Measurements from ENCODE around the gene MPRIP. TPM values are rescaled to one million over a fixed set of nuclear protein-coding genes. Genes with fewer than 3 reads are reported as not detected.

The MPRIP gene
- total RNA-seq, 3 donors from 2014 or later = 121 to 132 (median 132) TPM

DNA sequence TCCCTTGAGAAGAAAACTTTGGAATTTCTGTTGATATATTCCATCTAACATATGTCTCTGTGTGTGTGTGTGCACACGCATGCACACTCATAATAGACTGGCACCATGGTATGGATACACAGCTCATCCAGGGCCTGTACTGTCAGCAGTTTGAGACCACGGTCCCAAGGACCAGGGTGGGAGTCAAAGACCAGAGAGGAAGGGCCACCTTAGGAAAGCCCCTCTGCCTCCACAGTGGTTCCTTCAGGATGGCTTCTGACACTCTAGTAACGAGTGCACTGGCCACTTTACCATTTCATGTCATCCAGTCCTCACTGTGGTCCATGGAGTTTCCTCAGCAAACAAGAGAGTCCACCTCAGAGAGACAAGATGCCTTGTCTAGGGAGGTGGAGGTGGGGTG is 82.1 kb downstream of the MPRIP start:
- H3K4me1 Mint-ChIP-seq (ENCODE audit: low read depth) = peaks cover 77% of the 10 kb centered on the region
- ATAC-seq = no peak
- H3K36me3 Mint-ChIP-seq (ENCODE audit: insufficient read depth) = peaks cover 9% of the 10 kb centered on the region
- H3K4me3 Mint-ChIP-seq = no peak overlapping the region
- no peak for DNase-seq
- no peaks in the 10 kb centered on the region for H3K9me3 Mint-ChIP-seq
- H3K27me3 Mint-ChIP-seq (ENCODE audit: low read depth) = no peaks in the 10 kb centered on the region

- no peaks in the 10 kb centered on the region for H3K9me3 Mint-ChIP-seq
- no peaks in the 10 kb centered on the region for H3K27me3 Mint-ChIP-seq (ENCODE audit: low read depth)
- peak; percentile 36 to 56 for ATAC-seq
- peaks cover 66% of the 10 kb centered on the region for H3K4me1 Mint-ChIP-seq (ENCODE audit: low read depth)
- DNase-seq = no peak
- H3K4me3 Mint-ChIP-seq = peak overlapping the region; percentile 19
- peaks cover 10% of the 10 kb centered on the region for H3K36me3 Mint-ChIP-seq (ENCODE audit: insufficient read depth)
Measured at GRCh38 chr17:17125136-17126084, 83.2 kb downstream of the MPRIP start.

GRCh38 chr17:17126131-17127110 is 84.2 kb downstream of the MPRIP start:
- peaks cover 10% of the 10 kb centered on the region for H3K36me3 Mint-ChIP-seq (ENCODE audit: insufficient read depth)

GRCh38 chr17:17127156-17127555 is 84.9 kb downstream of the MPRIP start:
- Mint-ChIP-seq H3K36me3 (ENCODE audit: insufficient read depth) (peaks cover 10% of the 10 kb centered on the region), H3K27me3 (ENCODE audit: low read depth) (no peaks in the 10 kb centered on the region), H3K4me3 (peak overlapping the region; percentile 38), H3K9me3 (no peaks in the 10 kb centered on the region), H3K4me1 (ENCODE audit: low read depth) (peaks cover 49% of the 10 kb centered on the region)
- no peak for ATAC-seq
- no peak for DNase-seq

More at GRCh38 chr17:17126131-17127110, 84.2 kb downstream of the MPRIP start:
- peak overlapping the region; percentile 38 for H3K4me3 Mint-ChIP-seq
- no peak for DNase-seq
- H3K9me3 Mint-ChIP-seq = no peaks in the 10 kb centered on the region
- peaks cover 56% of the 10 kb centered on the region for H3K4me1 Mint-ChIP-seq (ENCODE audit: low read depth)
- H3K27me3 Mint-ChIP-seq (ENCODE audit: low read depth) = no peaks in the 10 kb centered on the region
- ATAC-seq = peak; percentile 31 to 44

GRCh38 chr17:17127730-17128291 is 85.6 kb downstream of the MPRIP start:
- no peak for DNase-seq
- H3K4me3 Mint-ChIP-seq = no peak overlapping the region
- H3K36me3 Mint-ChIP-seq (ENCODE audit: insufficient read depth) = peaks cover 10% of the 10 kb centered on the region
- peaks cover 47% of the 10 kb centered on the region for H3K4me1 Mint-ChIP-seq (ENCODE audit: low read depth)
- H3K27me3 Mint-ChIP-seq (ENCODE audit: low read depth) = no peaks in the 10 kb centered on the region
- ATAC-seq = no peak
- no peaks in the 10 kb centered on the region for H3K9me3 Mint-ChIP-seq

GRCh38 chr17:17128476-17129075 is 86.3 kb downstream of the MPRIP start:
- Mint-ChIP-seq H3K36me3 (ENCODE audit: insufficient read depth) (peaks cover 10% of the 10 kb centered on the region), H3K4me1 (ENCODE audit: low read depth) (peaks cover 43% of the 10 kb centered on the region), H3K27me3 (ENCODE audit: low read depth) (no peaks in the 10 kb centered on the region), H3K9me3 (no peaks in the 10 kb centered on the region), H3K4me3 (no peak overlapping the region)
- no peak for ATAC-seq
- no peak for DNase-seq

GRCh38 chr17:17129466-17129865 is 87.2 kb downstream of the MPRIP start:
- H3K27me3 Mint-ChIP-seq (ENCODE audit: low read depth) = no peaks in the 10 kb centered on the region
- DNase-seq (no peak), ATAC-seq (no peak)
- H3K4me3 Mint-ChIP-seq = no peak overlapping the region
- H3K4me1 Mint-ChIP-seq (ENCODE audit: low read depth) = peaks cover 34% of the 10 kb centered on the region
- H3K36me3 Mint-ChIP-seq (ENCODE audit: insufficient read depth) = peaks cover 10% of the 10 kb centered on the region
- H3K9me3 Mint-ChIP-seq = no peaks in the 10 kb centered on the region

DNA sequence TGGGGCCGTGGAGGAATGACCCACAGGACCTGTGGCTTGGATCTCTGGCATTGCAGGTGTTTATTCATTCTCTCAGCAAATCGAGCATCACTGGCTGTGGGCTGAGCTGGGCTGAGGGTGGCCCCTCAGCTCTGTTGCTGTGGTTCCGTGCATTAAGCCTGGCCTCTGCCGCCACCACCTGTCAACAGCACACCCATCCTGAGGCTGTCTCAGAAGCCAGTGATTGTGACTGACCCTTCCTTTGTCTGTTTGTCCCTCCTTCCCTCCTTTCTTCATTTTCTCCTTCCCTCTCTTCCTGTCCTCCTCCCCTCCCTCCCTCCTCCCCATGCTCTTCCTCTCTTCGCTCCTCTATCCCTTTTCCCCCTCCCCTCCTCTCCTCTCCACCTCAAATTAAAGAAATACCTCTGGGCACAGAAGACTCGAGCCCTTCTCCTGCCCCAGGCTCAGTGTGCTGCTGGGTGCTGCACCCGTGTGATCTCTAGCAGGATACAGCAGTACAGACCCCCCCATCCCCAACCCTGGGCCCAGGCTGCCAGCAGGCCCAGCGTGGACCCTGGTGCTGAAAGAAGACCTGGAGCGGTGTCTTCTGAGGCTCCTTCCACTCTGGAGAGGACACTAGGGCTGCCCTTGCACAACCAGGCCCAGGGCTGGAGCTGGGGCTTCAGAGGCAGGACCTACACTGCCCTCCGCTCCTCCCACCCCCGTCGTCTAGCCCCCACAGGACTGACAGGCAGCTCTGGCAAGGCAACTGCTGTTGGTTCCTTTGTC is 88.0 kb downstream of the MPRIP start:
- peaks cover 26% of the 10 kb centered on the region for H3K4me1 Mint-ChIP-seq (ENCODE audit: low read depth)
- H3K4me3 Mint-ChIP-seq = no peak overlapping the region
- no peak for DNase-seq
- peaks cover 12% of the 10 kb centered on the region for H3K36me3 Mint-ChIP-seq (ENCODE audit: insufficient read depth)
- no peaks in the 10 kb centered on the region for H3K27me3 Mint-ChIP-seq (ENCODE audit: low read depth)
- ATAC-seq = no peak
- no peaks in the 10 kb centered on the region for H3K9me3 Mint-ChIP-seq

DNA sequence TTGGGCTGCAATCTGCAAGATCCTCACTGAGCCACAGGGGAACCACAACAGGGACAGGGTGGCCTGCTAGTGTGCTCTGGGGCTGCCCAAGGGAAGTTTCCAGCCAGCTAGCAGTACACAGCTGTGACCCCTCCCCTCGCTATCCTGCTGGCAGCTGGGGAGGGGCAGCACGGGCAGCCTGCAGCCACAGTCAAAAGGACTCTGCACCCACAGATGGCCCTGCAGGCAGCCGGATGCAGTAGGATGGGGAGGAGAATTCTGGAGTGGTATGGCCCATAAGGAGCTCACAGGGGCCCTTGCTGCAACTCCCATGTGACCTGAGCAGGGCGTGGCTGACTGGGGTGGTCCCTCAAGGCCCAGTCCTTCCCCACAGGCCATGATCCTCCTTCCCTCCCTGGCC is 89.6 kb downstream of the MPRIP start:
- Mint-ChIP-seq H3K9me3 (no peaks in the 10 kb centered on the region), H3K27me3 (ENCODE audit: low read depth) (no peaks in the 10 kb centered on the region), H3K4me1 (ENCODE audit: low read depth) (peaks cover 11% of the 10 kb centered on the region), H3K36me3 (ENCODE audit: insufficient read depth) (peaks cover 15% of the 10 kb centered on the region), H3K4me3 (no peak overlapping the region)
- DNase-seq (no peak), ATAC-seq (no peak)

DNA sequence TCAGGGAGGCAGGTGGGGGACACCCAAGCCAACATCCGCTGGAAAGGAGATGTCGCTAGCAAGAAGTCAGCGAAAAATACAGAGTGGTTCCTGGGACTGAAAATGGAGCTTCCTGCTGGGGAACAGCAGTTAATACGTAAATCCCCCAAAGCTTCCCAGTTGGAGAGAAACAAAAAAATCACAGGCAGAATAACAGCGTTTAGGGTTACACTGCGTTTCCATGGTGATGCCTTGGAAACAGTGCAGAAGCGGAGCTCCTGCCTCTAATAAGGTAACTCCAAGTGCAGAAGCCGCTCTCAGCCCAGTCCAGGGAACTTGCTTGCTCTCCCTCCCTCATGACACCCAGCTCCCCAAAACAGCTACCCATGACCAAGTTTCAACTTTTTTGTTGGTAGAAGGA is 90.5 kb downstream of the MPRIP start:
- Mint-ChIP-seq H3K36me3 (ENCODE audit: insufficient read depth) (peaks cover 16% of the 10 kb centered on the region), H3K27me3 (ENCODE audit: low read depth) (no peaks in the 10 kb centered on the region), H3K4me1 (ENCODE audit: low read depth) (peaks cover 6% of the 10 kb centered on the region), H3K4me3 (no peak overlapping the region), H3K9me3 (no peaks in the 10 kb centered on the region)
- no peak for DNase-seq
- ATAC-seq = no peak

- ATAC-seq = no peak
- no peaks in the 10 kb centered on the region for H3K9me3 Mint-ChIP-seq
Measured at GRCh38 chr17:17134051-17134956, 92.0 kb downstream of the MPRIP start.

DNA sequence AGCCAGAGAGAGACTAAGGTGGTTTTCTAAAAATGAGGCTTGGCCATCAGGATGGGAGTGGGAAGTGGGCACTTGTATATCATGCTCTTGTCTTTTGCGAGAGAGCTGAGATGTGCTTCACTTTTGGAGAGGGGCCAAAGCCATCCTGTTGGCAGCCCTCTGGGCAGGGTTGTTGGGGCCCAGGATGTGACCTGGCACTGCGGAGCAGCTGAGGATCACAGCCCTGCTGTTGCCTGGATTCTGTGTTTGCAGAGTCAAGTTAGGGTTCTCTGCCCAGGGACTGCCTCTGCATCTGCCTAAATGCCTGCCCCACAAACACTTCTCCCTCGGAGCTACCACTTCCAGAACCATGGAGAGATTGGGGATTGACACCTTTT is 92.7 kb downstream of the MPRIP start:
- Mint-ChIP-seq H3K9me3 (no peaks in the 10 kb centered on the region), H3K27me3 (ENCODE audit: low read depth) (no peaks in the 10 kb centered on the region), H3K4me1 (ENCODE audit: low read depth) (no peaks in the 10 kb centered on the region), H3K4me3 (no peak overlapping the region), H3K36me3 (ENCODE audit: insufficient read depth) (peaks cover 7% of the 10 kb centered on the region)
- no peak for ATAC-seq
- DNase-seq = no peak

More at GRCh38 chr17:17134051-17134956, 92.0 kb downstream of the MPRIP start:
- Mint-ChIP-seq H3K4me1 (ENCODE audit: low read depth) (peaks cover under 1% of the 10 kb centered on the region), H3K4me3 (no peak overlapping the region), H3K36me3 (ENCODE audit: insufficient read depth) (peaks cover 8% of the 10 kb centered on the region), H3K27me3 (ENCODE audit: low read depth) (no peaks in the 10 kb centered on the region)
- no peak for DNase-seq
